RWPE2 (cell line): Measurements from ENCODE around the gene BARX1.

ENCODE experiments used
- ATAC-seq: fragments of 200-7000 bp; cut with Tn5 transposase; 3 replicates; pipeline ENCODE4 v1.9.1; 2021; ENCODE audit warnings: low read depth
- DNase-seq: peaks from one replicate; pipeline ENCODE4 v3.0.0-alpha.2; 2020; ENCODE audit warnings: low spot score
- H3K27ac ChIP-seq: fragments of 450-650 bp; 2 replicates; pipeline ENCODE4 v1.5.1; 2017; ENCODE audit warnings: mild to moderate bottlenecking; ENCODE audit not compliant: poor library complexity, severe bottlenecking
- H3K27me3 ChIP-seq: fragments of 250-450 bp; sonication (Bioruptor Pico); 2 replicates; pipeline ENCODE4 v1.5.1; 2021; ENCODE audit warnings: mild to moderate bottlenecking, moderate library complexity; ENCODE audit not compliant: insufficient read depth, poor library complexity, severe bottlenecking
- H3K36me3 ChIP-seq: fragments of 250-450 bp; sonication (Bioruptor Pico); 2 replicates; pipeline ENCODE4 v1.5.1; 2020; ENCODE audit warnings: low read depth, mild to moderate bottlenecking, moderate library complexity
- H3K4me1 ChIP-seq: fragments of 250-450 bp; sonication (Bioruptor Pico); 2 replicates; pipeline ENCODE4 v1.5.1; 2021; ENCODE audit warnings: mild to moderate bottlenecking, moderate library complexity; ENCODE audit not compliant: insufficient read depth, poor library complexity, severe bottlenecking
- H3K4me3 ChIP-seq: fragments of 250-450 bp; sonication (Bioruptor Pico); 2 replicates; pipeline ENCODE4 v1.5.1; 2021; ENCODE audit warnings: mild to moderate bottlenecking, moderate library complexity; ENCODE audit not compliant: severe bottlenecking
- H3K9me3 ChIP-seq: fragments of 250-450 bp; sonication (Bioruptor Pico); 2 replicates; pipeline ENCODE4 v1.5.1; 2021; ENCODE audit warnings: mild to moderate bottlenecking, moderate library complexity; ENCODE audit not compliant: severe bottlenecking
- TF ChIP-seq, protein P1 (sequence below): fragments of 450-650 bp; IDR thresholded peaks from one replicate; pipeline ENCODE4 v1.5.1; 2017; ENCODE audit warnings: mild to moderate bottlenecking, moderate library complexity; ENCODE audit not compliant: poor library complexity, severe bottlenecking

Gene BARX1

DNA sequence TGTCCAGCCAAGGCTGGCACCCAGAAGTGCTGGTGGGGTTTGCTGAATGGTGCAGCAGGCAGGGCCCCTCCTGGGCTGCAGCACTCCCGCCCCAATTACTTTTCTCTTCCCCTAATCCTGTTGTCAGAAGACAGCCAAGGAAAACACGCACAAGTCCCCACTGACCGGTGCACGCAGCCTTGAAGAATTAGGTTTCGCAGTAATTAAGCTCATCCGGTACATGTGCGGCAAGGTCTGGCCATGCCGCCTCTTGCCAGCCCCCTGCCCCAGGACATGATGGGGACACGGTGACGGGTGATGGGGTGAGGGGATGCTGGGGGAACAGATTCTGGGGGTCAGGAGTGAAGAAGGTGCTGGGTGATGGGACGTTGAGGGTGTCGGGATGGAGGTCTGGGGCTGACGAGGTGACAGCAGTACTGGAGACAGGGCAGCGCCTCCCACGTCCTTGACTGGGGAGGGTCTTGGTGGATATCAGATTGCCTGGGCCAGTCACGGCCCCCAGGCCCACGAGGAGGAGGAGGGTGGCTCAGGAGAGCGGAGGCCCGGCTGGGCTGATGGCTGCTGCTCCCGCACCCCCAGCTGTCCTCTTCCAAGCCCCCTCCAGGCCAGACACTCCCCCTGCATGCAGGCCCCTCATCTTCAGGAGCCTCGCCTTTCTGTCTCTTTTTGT is 34.9 kb downstream of the BARX1 start:
- Histone ChIP-seq H3K36me3 (no peaks in the 10 kb centered on the region), H3K27ac (no peak overlapping the region), H3K27me3 (no peaks in the 10 kb centered on the region), H3K9me3 (no peaks in the 10 kb centered on the region), H3K4me1 (no peaks in the 10 kb centered on the region), H3K4me3 (no peak overlapping the region)
- TF ChIP-seq, protein P1, sequence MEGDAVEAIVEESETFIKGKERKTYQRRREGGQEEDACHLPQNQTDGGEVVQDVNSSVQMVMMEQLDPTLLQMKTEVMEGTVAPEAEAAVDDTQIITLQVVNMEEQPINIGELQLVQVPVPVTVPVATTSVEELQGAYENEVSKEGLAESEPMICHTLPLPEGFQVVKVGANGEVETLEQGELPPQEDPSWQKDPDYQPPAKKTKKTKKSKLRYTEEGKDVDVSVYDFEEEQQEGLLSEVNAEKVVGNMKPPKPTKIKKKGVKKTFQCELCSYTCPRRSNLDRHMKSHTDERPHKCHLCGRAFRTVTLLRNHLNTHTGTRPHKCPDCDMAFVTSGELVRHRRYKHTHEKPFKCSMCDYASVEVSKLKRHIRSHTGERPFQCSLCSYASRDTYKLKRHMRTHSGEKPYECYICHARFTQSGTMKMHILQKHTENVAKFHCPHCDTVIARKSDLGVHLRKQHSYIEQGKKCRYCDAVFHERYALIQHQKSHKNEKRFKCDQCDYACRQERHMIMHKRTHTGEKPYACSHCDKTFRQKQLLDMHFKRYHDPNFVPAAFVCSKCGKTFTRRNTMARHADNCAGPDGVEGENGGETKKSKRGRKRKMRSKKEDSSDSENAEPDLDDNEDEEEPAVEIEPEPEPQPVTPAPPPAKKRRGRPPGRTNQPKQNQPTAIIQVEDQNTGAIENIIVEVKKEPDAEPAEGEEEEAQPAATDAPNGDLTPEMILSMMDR: no peak
- ATAC-seq (no peak), DNase-seq (no peak)

DNA sequence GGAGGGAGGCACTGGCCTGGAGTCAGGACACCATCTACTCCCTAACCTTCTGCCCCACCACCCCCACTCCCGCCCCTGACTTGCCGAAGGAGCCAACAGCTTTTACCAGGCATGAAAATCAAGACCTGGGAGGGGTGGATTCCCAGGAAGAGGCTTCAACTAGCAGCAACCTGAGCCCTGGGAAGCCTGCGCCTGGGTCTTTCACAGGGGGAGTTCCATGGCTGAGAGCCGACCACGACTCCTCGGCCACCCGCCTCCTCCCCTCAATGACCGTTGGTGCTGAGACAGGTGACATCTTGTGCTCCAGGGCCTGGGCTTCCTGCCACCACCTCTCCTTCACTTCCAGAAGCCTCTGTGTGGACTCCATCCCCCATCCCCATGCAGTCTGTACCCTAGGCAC is 37.1 kb downstream of the BARX1 start:
- DNase-seq: no peak
- Histone ChIP-seq H3K4me3 (no peak overlapping the region), H3K27me3 (no peaks in the 10 kb centered on the region), H3K36me3 (no peaks in the 10 kb centered on the region), H3K27ac (no peak overlapping the region), H3K9me3 (no peaks in the 10 kb centered on the region), H3K4me1 (no peaks in the 10 kb centered on the region)
- ATAC-seq: no peak
- TF ChIP-seq, protein P1: no peak

DNA sequence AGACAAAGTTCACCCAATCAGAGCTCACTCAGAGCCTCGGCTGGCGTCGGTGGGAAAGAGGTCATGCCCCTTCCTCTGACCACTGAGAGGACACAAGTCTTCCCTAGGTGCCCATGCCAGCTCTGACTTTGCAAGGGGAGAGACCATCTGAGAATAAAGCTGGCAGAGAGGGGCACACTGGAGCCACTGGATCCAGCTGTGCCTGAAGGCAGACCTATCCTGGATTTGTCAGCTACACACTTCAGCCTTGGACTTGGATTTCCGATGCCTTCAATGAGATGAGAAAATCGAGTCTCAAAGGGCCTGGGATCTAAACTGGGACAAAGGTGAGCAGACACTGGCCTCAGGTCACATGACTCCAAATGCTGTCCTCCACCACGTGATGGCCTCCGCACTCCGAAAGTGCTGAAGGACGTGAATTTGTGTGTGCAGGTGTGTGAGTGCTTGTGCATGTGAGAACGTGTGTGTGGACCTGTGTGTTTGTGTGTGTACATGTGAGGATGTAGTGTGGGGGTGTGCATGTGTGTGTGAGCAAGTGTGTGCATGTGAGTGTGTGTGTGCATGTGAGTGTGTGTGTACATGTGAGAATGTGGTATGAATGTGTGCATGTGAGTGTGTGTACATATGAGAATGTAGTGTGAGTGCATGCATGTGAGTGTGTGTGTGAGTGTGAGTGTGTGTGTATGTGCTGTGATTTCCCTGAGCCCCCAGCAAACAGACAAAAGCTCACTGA is 37.9 kb downstream of the BARX1 start:
- DNase-seq: no peak
- no peak for ATAC-seq

DNA sequence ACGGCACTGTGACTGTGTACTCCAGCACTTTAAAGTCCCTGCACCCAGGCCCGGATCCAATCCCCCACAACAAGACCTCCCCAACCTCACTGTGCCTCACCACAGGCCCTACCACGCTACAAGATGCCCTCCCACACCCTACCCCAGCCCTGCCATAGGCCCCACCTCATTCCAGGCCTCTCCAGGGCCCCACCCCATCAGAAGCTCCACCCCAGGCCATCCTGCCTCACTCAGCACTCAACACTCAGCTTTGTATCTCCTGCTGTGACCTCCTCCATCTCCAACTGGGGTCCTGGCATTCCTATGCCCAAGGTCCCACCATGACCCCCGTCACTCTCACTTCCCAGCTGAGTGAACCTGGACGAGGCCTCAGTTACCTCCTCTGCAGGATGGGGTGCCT is 38.8 kb downstream of the BARX1 start:
- no peak for ATAC-seq
- no peaks in the 10 kb centered on the region for H3K27me3 ChIP-seq
- DNase-seq: no peak
- no peaks in the 10 kb centered on the region for H3K9me3 ChIP-seq
- no peaks in the 10 kb centered on the region for H3K36me3 ChIP-seq
- TF ChIP-seq, protein P1: no peak
- no peak overlapping the region for H3K27ac ChIP-seq
- H3K4me1 ChIP-seq: no peaks in the 10 kb centered on the region
- H3K4me3 ChIP-seq: no peak overlapping the region

More for the DNA sequence above, 37.9 kb downstream of the BARX1 start:
- Histone ChIP-seq H3K36me3 (no peaks in the 10 kb centered on the region), H3K4me1 (no peaks in the 10 kb centered on the region), H3K9me3 (no peaks in the 10 kb centered on the region), H3K4me3 (no peak overlapping the region), H3K27ac (no peak overlapping the region), H3K27me3 (no peaks in the 10 kb centered on the region)
- TF ChIP-seq, protein P1: no peak
